ES-I3 (cell line): Measurements from ENCODE around the gene BICD1.
"Not testable (repeated sequence)": the region's sequence is repeated elsewhere in the genome, so short reads cannot be mapped to it uniquely, and the experiment has no call there.

Source experiments
- H3K36me3 ChIP-seq: 2 replicates; pipeline ENCODE4 v1.6.1; 2013; ENCODE audit warnings: mild to moderate bottlenecking, low read length, control low read depth, moderate library complexity; ENCODE audit not compliant: insufficient read depth
- H3K4me1 ChIP-seq: 2 replicates; pipeline ENCODE4 v1.6.1; 2013; ENCODE audit warnings: mild to moderate bottlenecking, control low read depth, low read length; ENCODE audit not compliant: insufficient read depth
- H3K9ac ChIP-seq: 2 replicates; pipeline ENCODE4 v1.6.1; 2013; ENCODE audit warnings: low read depth, mild to moderate bottlenecking, low read length, moderate library complexity
- H3K9me3 ChIP-seq: 2 replicates; pipeline ENCODE4 v1.6.1; 2013; ENCODE audit warnings: mild to moderate bottlenecking, low read length, moderate library complexity; ENCODE audit not compliant: control insufficient read depth, insufficient read depth

Gene BICD1

DNA sequence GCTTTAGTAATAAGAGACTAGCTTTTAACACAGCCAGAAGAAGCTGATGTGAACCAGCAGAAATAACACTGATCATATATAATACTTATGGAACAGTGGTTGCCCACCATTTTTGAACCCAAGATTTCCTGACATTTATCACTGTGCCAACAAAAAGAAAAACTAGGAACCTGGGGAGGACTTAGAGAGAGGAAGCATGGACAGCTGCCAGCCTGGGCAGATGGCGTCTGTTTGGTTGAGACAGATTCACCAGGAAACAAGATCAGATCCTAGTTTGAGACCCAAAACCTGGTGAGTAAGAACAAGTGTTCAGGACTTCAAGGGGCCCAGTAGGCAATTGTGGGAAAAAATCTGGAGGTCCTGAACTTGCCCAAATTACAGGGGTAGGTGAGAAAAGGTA lies 95.3 kb downstream of the BICD1 start:
- Histone ChIP-seq H3K9ac (no peak overlapping the region), H3K9me3 (peaks cover 6% of the 10 kb centered on the region), H3K36me3 (peaks cover 8% of the 10 kb centered on the region; the same call in 1 of the 2 replicates), H3K4me1 (no peaks in the 10 kb centered on the region)

DNA sequence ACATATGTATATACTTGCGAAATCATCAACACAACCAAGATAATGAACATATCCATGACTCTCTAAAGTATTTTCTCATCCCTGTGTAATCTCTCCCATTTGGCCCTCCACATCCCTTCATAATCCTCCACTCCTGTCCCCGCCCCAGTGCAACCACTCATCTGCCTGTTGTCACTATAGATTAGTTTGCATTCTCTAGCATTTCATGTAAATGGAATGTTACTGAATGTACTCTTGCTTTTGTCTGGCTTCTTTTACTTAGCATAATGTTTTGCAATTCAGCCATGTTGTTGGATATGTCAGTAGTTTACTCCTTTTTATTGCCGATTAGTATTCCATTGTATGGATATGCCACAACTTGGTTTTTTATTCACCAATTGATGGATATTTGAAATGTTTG lies 99.1 kb downstream of the BICD1 start:
- Histone ChIP-seq H3K9me3 (no peaks in the 10 kb centered on the region), H3K4me1 (peaks cover 2% of the 10 kb centered on the region), H3K9ac (no peak overlapping the region), H3K36me3 (no peaks in the 10 kb centered on the region)

DNA sequence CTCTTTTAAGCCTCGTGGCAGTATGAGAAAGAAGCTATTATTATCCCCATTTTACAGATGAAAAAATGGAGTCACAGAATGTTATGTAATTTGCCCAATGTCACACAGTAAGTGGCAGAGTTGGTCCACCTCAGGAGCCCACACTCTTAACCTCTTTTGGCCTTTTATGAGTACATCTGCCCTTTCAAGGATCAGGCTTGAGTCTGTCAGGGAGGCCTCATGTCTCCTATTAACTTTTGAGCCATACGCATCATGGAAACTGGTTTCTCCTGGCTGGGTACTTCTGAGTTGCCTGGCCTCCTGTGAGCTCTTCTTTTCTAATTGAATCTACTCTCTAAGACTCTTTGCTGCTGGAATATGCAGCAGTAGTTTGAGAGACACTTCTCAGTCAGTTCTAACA lies 101.7 kb downstream of the BICD1 start:
- no peaks in the 10 kb centered on the region for H3K36me3 ChIP-seq
- H3K9ac ChIP-seq, result no peak overlapping the region
- no peaks in the 10 kb centered on the region for H3K9me3 ChIP-seq
- H3K4me1 ChIP-seq, result peaks cover 6% of the 10 kb centered on the region

DNA sequence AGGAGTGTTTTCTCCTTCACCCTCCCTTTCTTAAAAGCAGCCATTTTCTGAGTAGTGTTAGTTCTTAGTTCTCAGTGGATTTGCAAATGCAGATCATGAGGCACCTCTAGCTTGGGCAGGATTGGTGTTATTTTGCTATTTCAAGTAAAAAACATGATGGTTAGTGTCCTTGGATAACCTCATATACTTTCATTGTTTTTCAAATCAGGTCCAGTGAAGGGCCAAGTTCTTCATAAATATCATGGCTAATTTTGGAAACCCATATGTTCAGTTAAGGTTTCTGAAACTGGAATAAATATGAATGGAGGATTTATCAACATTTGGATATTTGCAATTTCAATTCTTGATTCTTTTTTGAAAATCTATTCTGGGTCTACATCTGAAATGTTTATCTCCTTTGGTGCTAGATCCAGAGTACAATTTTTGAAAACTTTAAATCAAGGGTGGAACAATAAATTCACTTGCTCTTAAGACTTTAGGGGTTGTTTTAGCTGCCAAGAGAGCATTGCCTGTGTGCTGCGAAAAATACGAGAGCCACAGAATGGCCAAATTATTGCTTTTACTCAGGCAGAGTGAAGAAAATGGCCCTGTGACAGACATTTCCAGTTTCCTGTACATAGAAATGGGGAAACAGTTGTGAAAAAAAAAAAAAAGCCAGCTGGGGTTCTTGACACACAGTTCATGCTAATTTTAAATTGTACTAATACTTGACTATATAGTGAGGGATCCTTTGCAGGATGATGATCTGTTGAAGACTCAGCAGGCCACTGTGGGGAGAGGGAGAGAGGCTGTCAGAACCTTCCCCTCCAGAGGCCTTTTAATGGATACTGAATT lies 104.6 kb downstream of the BICD1 start:
- H3K9ac ChIP-seq, result no peak overlapping the region
- no peaks in the 10 kb centered on the region for H3K9me3 ChIP-seq
- peaks cover 6% of the 10 kb centered on the region for H3K4me1 ChIP-seq
- no peaks in the 10 kb centered on the region; the same call in 1 of the 2 replicates for H3K36me3 ChIP-seq

DNA sequence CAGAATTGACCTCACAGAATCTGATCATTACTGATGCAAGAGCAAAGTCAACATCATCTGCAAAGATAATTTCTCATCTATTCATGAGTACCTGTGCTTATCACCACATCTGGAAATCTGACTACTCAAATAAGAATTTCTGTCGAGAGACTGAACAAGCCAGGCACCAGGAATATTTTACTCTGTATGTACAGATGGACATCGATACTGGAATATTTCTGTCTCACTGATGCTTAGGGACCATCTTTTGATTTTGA lies 105.2 kb downstream of the BICD1 start:
- no peak overlapping the region for H3K9ac ChIP-seq
- H3K4me1 ChIP-seq, result peaks cover 6% of the 10 kb centered on the region
- no peaks in the 10 kb centered on the region for H3K9me3 ChIP-seq

DNA sequence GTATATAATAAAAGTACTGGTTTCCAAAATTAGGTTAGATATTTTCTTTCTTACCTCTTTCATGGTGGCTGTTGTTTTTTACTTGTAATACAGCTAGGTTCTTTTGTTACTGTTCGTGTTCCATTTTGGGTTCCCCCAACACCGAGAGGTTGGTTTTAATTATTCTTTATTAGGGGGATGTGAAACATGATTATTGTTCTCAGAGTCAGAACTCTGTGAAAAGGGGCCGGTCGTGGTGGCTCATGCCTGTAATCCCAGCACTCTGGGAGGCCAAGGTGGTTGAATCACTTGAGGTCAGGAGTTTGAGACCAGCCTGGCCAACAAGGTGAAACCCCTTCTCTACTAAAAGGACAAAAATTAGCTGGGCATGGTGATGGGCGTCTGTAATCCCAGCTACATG lies 108.1 kb downstream of the BICD1 start:
- 0 out of 2 replicates have a peak, but pooled peaks cover 5% of the 10 kb centered on the region for H3K9me3 ChIP-seq
- H3K36me3 ChIP-seq, result peaks cover 10% of the 10 kb centered on the region; the same call in 1 of the 2 replicates
- H3K4me1 ChIP-seq, result peaks cover 6% of the 10 kb centered on the region
- H3K9ac ChIP-seq, result no peak overlapping the region

More for the DNA sequence above, 105.2 kb downstream of the BICD1 start:
- H3K36me3 ChIP-seq, result peaks cover 2% of the 10 kb centered on the region; the same call in 1 of the 2 replicates

DNA sequence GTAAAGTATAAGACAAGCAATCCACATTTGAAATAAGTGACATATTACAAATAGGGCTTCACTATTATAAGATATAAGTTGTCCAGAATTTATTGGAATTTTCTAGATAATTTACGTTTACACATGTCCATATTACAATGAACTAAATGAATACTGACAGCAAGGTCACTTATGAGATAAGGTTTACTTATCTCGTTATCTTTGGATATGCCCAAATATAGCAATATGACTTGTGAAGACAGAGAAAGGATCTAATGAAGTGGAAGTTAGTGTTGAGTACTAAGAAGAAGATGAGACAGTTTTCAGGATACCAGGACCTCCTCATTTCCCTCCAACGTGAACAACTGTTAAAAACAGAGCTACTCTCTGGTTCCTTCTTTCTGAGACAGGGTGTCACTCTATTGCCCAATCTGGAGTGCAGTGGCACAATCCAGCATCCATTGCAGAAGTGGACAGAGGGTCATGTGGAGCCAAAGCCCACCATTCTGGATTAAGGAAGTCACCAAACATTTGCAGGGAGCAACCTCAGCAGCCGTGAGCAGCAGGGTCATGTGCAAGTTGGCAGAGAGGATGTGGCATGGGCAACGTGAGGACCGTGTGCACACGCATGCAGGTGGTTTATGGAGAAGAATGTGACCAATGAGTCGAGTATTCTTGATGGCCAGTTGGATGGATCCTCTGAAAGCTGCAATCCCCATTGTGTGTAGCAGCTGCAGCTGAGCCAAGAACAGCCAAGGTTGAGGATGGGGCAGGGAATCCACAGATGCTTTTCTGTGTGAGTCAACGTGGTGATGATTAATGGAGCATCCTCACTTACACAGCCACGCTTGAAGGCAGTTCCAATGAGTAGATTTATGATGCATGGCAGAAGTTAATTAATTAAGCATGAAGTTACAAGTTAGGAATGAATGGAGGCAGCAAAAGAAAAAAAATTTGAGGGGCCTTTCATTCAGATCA lies 111.0 kb downstream of the BICD1 start:
- peaks cover 10% of the 10 kb centered on the region; the same call in 1 of the 2 replicates for H3K36me3 ChIP-seq
- no peaks in the 10 kb centered on the region for H3K4me1 ChIP-seq
- no peak overlapping the region for H3K9ac ChIP-seq
- H3K9me3 ChIP-seq, result 0 out of 2 replicates have a peak, but pooled peaks cover 5% of the 10 kb centered on the region

DNA sequence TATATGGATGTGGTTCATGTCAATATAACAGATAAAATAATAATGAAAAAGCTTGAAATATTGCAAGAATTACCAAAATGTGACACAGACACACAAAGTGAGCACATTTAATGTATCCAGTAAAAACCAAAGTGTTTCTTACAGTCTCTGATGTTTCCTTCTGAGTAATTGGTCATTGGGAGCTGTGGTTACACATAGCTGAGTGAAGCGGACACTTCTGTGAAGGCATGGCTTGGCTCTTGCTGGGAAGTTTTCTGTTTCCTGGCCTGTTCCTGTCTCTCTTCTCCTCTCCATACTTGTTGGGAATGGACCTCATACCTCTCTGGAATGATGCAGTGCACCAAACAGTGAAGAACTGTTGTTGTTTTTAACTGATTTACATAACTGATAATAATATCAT lies 117.3 kb downstream of the BICD1 start:
- no peaks in the 10 kb centered on the region; the same call in none of the 2 replicates for H3K36me3 ChIP-seq
- H3K9ac ChIP-seq, result no peak overlapping the region
- H3K9me3 ChIP-seq, result 0 out of 2 replicates have a peak, but pooled peaks cover 3% of the 10 kb centered on the region
- H3K4me1 ChIP-seq, result no peaks in the 10 kb centered on the region

DNA sequence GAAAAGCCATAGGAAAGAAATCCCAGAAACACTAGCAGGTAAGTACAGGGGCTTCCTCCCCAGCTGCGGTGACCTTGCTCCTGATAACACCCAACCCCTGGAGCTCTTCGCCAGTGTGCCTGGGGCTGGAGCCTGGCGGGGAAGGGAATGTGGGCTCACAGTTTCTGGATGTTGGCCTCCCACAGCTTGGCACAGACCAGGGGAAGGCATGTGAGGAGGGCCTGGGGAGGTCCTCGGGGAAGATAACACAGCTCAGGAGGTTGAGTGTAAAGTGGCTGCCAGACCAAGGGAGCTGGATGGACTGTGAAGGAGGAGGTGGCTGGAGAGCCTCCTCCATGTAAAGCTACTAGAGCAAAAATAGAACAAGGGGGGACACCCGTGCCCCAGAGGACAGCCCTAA lies 120.1 kb downstream of the BICD1 start:
- no peaks in the 10 kb centered on the region for H3K4me1 ChIP-seq
- no peaks in the 10 kb centered on the region for H3K9me3 ChIP-seq
- no peak overlapping the region for H3K9ac ChIP-seq
- H3K36me3 ChIP-seq, result no peaks in the 10 kb centered on the region; the same call in none of the 2 replicates

DNA sequence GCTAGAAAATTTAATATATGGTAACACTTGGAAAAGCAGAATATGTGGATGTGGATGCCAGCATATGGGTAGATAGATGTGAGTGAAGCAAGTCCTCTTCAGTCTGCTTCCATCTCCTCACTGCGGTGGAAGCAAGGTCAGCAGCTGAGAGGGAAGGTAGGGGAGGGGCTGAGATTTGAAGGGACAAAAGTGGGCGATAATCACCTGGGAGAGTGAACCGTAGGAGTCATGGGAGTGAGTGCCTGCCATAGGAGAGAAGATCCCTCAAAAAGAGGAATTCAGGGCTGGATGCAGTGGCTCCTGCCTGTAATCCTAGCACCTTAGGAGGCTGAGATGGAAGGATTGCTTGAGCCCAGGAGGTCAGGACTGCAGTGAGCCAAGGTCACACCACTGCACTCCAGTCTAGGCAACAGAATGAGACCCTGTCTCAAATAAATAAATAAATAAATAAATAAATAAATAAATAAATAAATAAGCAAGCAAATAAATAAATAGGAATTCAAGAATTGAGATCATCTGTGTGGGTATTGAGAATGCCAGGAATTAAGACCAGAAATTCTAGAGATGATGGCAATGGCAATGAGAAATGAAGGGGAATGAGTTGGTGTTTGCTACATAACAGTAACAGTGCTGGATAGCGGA lies 123.4 kb downstream of the BICD1 start:
- H3K36me3 ChIP-seq, result no peaks in the 10 kb centered on the region
- no peaks in the 10 kb centered on the region for H3K4me1 ChIP-seq
- no peak overlapping the region for H3K9ac ChIP-seq
- no peaks in the 10 kb centered on the region for H3K9me3 ChIP-seq

DNA sequence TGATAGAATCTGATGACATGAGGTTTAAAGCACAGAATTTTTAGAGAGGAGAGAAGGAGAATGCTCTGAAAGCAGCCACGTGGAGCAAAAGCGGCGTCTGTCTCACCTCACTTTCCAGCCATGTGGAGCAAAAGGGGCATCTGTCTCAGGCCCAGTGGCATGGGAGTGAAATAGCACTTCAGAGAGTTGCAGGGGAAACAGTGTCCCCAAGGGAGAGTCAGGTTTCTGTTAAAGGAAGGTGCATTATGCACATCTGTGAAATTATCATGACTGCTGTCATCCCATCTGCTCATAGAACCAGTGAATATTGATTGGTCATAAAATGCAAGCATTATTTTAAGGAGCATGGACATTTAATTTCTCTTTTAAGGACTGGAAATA lies 124.0 kb downstream of the BICD1 start:
- H3K9ac ChIP-seq, result no peak overlapping the region
- no peaks in the 10 kb centered on the region for H3K9me3 ChIP-seq
- no peaks in the 10 kb centered on the region for H3K36me3 ChIP-seq
- no peaks in the 10 kb centered on the region for H3K4me1 ChIP-seq

DNA sequence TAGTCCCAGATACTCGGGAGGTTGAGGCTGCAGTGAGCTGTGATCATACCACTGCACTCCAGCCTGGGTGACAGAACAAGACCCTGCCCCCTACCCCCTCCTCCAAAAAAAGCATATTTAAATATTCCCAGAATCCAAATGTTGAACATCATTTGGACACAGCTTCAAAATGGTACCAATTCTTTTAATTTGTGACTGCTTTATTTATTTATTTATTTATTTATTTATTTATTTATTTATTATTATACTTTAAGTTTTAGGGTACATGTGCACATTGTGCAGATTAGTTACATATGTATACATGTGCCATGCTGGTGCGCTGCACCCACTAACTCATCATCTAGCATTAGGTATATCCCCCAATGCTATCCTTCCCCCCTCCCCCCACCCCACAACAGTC lies 124.7 kb downstream of the BICD1 start:
- not testable (repeated sequence) for H3K36me3 ChIP-seq, H3K9me3 ChIP-seq, H3K4me1 ChIP-seq, H3K9ac ChIP-seq

DNA sequence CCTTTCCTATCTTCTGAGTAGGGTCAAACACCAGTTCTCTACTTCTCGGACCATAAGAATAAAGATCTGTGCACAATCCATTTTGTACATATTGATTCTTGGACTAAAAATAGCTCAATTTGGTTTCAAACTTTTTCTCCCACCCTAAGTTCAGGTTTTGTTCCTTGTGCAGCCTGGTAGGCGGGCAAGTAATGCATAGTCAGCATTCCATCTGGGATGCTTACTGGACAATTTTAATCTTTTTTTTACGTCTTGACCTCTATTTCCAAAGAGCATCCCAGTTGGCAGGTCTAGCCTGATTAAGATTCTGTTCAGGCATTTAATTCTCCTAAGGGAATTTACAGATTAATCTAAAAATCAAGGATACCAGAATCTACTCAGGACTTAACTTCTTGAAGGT lies 126.9 kb downstream of the BICD1 start:
- Histone ChIP-seq H3K9me3 (no peaks in the 10 kb centered on the region), H3K4me1 (no peaks in the 10 kb centered on the region), H3K36me3 (no peaks in the 10 kb centered on the region), H3K9ac (no peak overlapping the region)

DNA sequence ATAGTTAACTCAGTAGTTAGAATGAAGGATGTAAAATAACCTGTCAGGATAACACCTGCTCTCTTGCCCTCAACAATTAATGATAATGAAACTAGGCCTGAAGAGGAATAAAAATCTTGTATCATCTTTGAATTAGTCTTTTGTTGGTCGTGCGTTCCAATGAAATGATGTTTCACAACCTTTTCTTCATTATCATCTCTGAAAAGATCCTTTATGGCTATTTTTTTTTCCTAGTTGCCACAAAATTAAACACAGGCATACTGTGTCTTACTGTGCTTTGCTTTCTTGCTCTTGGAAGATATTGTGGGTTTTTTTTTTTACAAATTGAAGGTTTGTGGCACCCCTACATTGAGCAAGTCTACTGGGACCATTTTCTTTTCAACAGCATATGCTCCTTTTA lies 128.6 kb downstream of the BICD1 start:
- Histone ChIP-seq H3K9ac (no peak overlapping the region), H3K4me1 (no peaks in the 10 kb centered on the region), H3K36me3 (no peaks in the 10 kb centered on the region), H3K9me3 (no peaks in the 10 kb centered on the region)
